ENCODE measurements around the gene FAM221B.

Gene FAM221B

DNA sequence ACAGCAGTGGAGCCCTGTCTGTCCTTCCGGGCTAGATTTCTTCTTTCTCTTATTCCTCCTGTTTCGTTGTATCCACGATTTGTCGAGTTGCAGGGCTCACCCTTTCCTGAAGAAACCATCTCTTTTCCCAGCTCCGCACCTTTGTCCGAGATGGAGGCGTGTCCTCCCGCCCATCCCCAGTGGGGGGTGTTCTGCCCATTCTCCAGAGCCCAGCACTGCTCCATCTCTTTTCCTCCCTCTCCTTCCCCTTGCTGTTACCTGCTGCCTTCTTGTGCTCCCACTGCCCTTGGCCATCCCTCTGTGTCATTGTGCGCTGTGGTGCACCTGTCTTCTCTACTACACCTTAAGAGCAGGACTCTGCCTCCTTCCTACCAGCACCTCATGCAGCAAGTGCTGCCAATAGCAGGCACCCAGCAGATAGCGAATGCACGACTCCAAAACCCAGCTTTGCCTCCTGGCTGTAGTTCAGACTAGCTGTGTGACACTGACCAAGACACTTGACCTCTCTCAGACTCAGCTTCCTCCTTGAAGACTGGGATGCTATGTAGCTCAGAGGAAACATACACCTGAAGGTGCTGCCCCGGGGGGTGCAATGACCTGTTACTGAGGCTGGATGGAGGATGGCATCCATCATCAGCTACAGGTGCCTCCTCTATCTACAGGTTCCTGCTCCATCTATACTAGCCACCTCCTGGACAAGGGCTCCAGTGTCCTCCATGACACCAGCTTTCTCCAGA lies 32.8 kb upstream of the FAM221B start:
- no peak overlapping the region for H3K4me3 ChIP-seq (ENCODE audit: insufficient read depth, low read depth, low read length)
- 71 to 79% methylated on average over 12 of the region's 12 CpGs for WGBS, 2 experiments

DNA sequence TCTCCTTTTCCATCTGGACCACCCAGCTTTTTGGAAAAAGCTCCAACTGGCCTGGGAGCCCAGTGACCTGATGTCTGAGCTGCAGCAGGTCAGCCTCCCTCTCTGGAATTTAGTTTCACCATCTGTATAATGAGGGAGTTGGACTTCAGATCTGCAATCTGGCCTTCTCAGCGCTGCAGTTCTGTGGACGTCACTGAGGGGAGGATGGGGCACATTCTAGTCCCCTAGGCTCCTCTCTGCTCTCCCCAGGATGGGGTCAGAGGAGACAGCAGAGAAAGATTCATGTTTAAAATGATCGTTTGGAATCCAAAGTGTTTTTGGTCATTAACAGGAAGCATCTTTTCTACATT lies 31.4 kb upstream of the FAM221B start:
- Histone ChIP-seq H3K36me3 (ENCODE audit: control insufficient read depth, insufficient read depth, low read length) (no peaks in the 10 kb centered on the region), H3K4me3 (ENCODE audit: insufficient read depth, low read depth, low read length) (no peak overlapping the region), H3K27me3 (ENCODE audit: control insufficient read depth, insufficient read depth, low read length, poor library complexity, severe bottlenecking) (no peaks in the 10 kb centered on the region), H3K4me1 (ENCODE audit: control insufficient read depth, insufficient read depth, low read length) (no peaks in the 10 kb centered on the region), H3K9me3 (ENCODE audit: control insufficient read depth, low read length) (no peaks in the 10 kb centered on the region), H3K27ac (ENCODE audit: insufficient read depth, low read depth, low read length, poor library complexity, severe bottlenecking) (no peak overlapping the region)
- 92 to 93% methylated on average over 3 of the region's 3 CpGs for WGBS, 2 experiments

More for the DNA sequence above, 32.8 kb upstream of the FAM221B start:
- H3K27ac ChIP-seq (ENCODE audit: insufficient read depth, low read depth, low read length, poor library complexity, severe bottlenecking), result no peak overlapping the region
- H3K9me3 ChIP-seq (ENCODE audit: control insufficient read depth, low read length), result no peaks in the 10 kb centered on the region
- H3K36me3 ChIP-seq (ENCODE audit: control insufficient read depth, insufficient read depth, low read length), result no peaks in the 10 kb centered on the region
- no peaks in the 10 kb centered on the region for H3K4me1 ChIP-seq (ENCODE audit: control insufficient read depth, insufficient read depth, low read length)
- no peaks in the 10 kb centered on the region for H3K27me3 ChIP-seq (ENCODE audit: control insufficient read depth, insufficient read depth, low read length, poor library complexity, severe bottlenecking)

DNA sequence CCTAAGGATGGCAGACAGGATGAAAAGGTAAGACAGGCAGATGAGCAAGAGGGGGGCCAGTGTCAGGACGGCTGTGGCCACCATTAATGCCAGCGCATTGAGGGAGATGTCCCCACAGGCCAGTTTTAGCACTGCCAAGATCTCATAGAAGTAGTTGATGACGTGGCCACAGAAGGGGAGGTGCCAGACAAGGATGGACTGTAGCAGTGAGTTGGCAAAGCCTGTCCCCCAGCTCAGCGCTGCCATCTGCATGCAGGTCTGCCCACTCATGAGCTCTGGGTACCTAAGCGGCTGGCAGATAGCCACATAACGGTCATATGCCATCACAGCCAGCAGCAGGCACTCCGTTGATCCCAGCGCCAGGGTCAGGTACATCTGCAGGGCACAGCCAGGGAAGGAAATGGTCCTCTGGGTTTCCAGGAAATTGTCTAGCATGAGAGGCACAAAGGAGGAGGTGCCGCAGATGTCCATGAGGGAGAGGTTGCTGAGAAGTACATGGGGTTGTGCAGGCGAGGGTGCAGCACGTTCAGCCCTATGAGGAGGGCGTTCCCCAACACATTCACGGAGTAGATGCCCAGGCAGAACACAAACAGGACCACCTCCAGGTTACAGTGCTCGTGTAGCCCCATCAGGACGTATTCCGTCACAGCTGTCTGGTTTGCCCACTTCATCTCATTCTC lies 30.9 kb upstream of the FAM221B start:
- Histone ChIP-seq H3K9me3 (ENCODE audit: control insufficient read depth, low read length) (no peaks in the 10 kb centered on the region), H3K36me3 (ENCODE audit: control insufficient read depth, insufficient read depth, low read length) (no peaks in the 10 kb centered on the region), H3K27me3 (ENCODE audit: control insufficient read depth, insufficient read depth, low read length, poor library complexity, severe bottlenecking) (no peaks in the 10 kb centered on the region), H3K27ac (ENCODE audit: insufficient read depth, low read depth, low read length, poor library complexity, severe bottlenecking) (no peak overlapping the region), H3K4me3 (ENCODE audit: insufficient read depth, low read depth, low read length) (no peak overlapping the region), H3K4me1 (ENCODE audit: control insufficient read depth, insufficient read depth, low read length) (no peaks in the 10 kb centered on the region)
- 88 to 90% methylated on average over 16 of the region's 16 CpGs for WGBS, 2 experiments

DNA sequence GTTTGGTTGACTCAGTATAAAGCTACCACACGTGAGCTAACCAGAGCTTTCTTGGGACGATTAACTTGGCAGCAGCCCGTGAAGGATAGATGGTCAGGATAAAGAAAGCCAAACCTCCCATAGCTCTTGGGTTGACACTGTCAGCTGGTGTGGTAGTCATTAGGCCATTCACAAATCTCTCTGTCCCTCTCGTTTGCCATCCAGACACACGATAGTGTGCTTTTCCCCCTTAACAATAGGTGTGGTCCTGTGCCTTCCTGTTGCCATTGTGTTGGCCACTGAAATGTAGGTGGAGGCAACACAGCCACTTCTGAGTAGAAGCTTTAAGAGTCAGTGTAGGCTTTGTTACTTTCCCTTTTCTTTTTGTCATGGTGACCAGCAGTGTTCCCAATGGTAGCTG lies 29.9 kb upstream of the FAM221B start:
- 86 to 89% methylated on average over 5 of the region's 5 CpGs for WGBS, 2 experiments
- Histone ChIP-seq H3K9me3 (ENCODE audit: control insufficient read depth, low read length) (no peaks in the 10 kb centered on the region), H3K4me1 (ENCODE audit: control insufficient read depth, insufficient read depth, low read length) (no peaks in the 10 kb centered on the region), H3K27ac (ENCODE audit: insufficient read depth, low read depth, low read length, poor library complexity, severe bottlenecking) (no peak overlapping the region), H3K4me3 (ENCODE audit: insufficient read depth, low read depth, low read length) (no peak overlapping the region), H3K36me3 (ENCODE audit: control insufficient read depth, insufficient read depth, low read length) (no peaks in the 10 kb centered on the region), H3K27me3 (ENCODE audit: control insufficient read depth, insufficient read depth, low read length, poor library complexity, severe bottlenecking) (no peaks in the 10 kb centered on the region)

DNA sequence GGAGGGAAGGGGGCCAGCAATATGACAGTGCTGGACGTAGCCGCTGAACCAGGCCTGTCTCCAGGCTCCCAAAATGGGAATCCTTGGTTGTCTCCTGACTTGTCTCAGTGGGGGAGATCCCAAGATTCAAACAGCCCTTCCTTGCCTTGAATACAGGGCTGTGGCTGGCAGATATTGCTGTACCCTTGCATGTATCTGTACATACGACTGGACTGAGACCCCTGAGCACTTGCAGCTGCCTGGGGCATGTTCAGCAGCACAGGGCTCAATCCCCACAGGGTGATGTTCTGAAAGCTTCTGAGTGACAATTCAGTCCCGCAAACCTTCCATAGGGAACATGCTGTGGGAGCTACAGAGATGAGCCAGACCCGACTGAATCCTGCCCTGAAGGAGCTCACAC lies 28.4 kb upstream of the FAM221B start:
- Histone ChIP-seq H3K9me3 (ENCODE audit: control insufficient read depth, low read length) (no peaks in the 10 kb centered on the region), H3K4me1 (ENCODE audit: control insufficient read depth, insufficient read depth, low read length) (no peaks in the 10 kb centered on the region), H3K27me3 (ENCODE audit: control insufficient read depth, insufficient read depth, low read length, poor library complexity, severe bottlenecking) (no peaks in the 10 kb centered on the region), H3K27ac (ENCODE audit: insufficient read depth, low read depth, low read length, poor library complexity, severe bottlenecking) (no peak overlapping the region), H3K4me3 (ENCODE audit: insufficient read depth, low read depth, low read length) (no peak overlapping the region), H3K36me3 (ENCODE audit: control insufficient read depth, insufficient read depth, low read length) (no peaks in the 10 kb centered on the region)
- WGBS, 2 experiments, result 92 to 94% methylated on average over 5 of the region's 5 CpGs

DNA sequence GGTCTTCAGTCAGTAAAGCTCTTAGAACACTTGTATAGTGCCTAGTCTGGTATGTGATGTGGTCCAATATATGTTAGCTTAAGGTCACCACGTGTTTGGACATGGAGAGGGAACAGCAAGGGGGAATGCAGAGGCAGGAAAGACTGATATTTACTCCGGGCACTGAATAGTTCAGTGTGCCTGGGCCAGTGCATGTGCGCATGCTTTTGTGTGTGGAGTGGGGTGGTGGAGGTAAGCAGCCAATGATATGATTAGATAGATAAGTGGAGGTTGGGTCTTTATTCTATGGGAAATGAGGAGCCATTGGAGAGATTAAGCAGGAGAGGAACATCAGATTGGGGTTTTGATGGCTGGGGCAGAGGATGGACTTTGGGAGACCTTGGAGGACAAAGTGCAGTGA lies 27.7 kb upstream of the FAM221B start:
- H3K27me3 ChIP-seq (ENCODE audit: control insufficient read depth, insufficient read depth, low read length, poor library complexity, severe bottlenecking), result no peaks in the 10 kb centered on the region
- WGBS, 2 experiments, result 80 to 82% methylated on average over 3 of the region's 3 CpGs

DNA sequence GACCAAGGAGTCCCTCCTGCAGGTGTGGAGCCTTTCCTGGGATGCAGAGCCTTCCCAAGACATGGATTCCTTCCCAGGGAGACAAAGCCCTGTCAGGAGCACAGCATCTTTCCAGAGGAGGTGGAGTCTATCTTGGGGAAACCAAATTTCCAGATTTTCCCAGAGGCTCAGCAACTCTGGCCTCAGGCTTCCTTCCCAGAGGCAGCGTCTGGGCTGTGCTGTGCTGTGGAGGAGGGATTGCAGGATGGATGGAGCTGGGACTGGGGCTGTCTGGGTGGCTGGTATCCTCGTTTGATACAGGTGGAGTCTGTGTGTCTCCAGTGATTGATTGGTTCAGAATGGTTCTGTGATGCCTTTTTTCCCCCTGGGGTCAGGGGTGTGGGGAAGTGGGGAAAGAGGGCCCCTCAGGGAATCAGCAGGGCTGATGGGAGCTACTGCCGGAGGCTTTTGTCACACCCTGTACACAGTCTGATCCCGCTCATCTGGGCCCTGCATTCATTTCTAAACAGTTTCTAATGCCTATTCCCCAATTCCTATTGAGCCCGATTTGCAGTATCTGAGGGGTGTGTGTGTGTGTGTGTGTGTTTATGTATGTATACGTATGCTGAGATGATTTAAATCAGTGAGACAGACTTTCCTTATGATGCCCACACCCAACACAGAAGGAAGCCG lies 25.7 kb upstream of the FAM221B start:
- Histone ChIP-seq H3K27me3 (ENCODE audit: control insufficient read depth, insufficient read depth, low read length, poor library complexity, severe bottlenecking) (no peaks in the 10 kb centered on the region), H3K4me3 (ENCODE audit: insufficient read depth, low read depth, low read length) (no peak overlapping the region), H3K36me3 (ENCODE audit: control insufficient read depth, insufficient read depth, low read length) (no peaks in the 10 kb centered on the region), H3K4me1 (ENCODE audit: control insufficient read depth, insufficient read depth, low read length) (no peaks in the 10 kb centered on the region), H3K27ac (ENCODE audit: insufficient read depth, low read depth, low read length, poor library complexity, severe bottlenecking) (no peak overlapping the region), H3K9me3 (ENCODE audit: control insufficient read depth, low read length) (no peaks in the 10 kb centered on the region)
- 82 to 92% methylated on average over 6 to 7 of the region's 7 CpGs for WGBS, 2 experiments

More for the DNA sequence above, 27.7 kb upstream of the FAM221B start:
- H3K36me3 ChIP-seq (ENCODE audit: control insufficient read depth, insufficient read depth, low read length), result no peaks in the 10 kb centered on the region
- H3K9me3 ChIP-seq (ENCODE audit: control insufficient read depth, low read length), result no peaks in the 10 kb centered on the region
- no peaks in the 10 kb centered on the region for H3K4me1 ChIP-seq (ENCODE audit: control insufficient read depth, insufficient read depth, low read length)
- H3K4me3 ChIP-seq (ENCODE audit: insufficient read depth, low read depth, low read length), result no peak overlapping the region
- no peak overlapping the region for H3K27ac ChIP-seq (ENCODE audit: insufficient read depth, low read depth, low read length, poor library complexity, severe bottlenecking)

DNA sequence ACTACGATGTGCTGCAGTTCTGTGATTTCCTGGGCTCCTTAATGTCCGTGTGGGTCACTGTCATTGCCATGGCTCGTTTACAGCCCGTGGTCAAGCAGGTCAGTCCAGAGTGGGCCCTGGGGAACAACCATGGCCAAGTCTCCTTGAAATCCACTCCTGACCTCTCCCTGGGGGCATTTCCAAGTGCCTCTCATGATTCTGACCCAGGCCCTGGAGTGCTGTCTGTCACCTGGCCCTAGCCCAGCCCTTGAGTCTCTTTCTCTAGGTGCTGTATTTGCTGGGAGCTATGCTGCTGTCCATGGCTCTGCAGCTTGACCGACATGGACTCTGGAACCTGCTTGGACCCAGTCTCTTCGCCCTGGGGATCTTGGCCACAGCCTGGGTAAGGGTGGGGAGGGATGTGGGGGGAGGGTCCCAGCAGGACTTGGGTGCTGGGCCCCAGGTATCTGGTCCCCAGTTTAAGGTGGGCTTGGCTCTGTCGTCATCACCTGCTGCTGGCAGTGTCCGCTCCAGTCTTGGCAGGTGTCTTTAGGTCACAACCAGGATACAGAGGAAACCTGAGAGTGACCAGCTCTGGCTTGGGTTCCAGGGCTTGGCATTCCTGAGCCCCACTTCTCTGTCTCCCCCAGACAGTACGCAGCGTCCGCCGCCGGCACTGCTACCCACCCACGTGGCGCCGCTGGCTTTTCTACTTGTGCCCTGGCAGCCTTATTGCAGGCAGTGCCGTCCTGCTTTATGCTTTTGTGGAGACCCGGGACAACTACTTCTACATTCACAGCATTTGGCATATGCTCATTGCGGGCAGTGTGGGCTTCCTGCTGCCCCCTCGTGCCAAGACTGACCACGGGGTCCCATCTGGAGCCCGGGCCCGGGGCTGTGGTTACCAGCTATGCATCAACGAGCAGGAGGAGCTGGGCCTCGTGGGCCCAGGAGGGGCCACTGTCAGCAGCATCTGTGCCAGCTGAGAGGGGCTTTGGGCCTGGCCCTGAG lies 24.6 kb upstream of the FAM221B start:
- no peaks in the 10 kb centered on the region for H3K9me3 ChIP-seq (ENCODE audit: control insufficient read depth, low read length)

DNA sequence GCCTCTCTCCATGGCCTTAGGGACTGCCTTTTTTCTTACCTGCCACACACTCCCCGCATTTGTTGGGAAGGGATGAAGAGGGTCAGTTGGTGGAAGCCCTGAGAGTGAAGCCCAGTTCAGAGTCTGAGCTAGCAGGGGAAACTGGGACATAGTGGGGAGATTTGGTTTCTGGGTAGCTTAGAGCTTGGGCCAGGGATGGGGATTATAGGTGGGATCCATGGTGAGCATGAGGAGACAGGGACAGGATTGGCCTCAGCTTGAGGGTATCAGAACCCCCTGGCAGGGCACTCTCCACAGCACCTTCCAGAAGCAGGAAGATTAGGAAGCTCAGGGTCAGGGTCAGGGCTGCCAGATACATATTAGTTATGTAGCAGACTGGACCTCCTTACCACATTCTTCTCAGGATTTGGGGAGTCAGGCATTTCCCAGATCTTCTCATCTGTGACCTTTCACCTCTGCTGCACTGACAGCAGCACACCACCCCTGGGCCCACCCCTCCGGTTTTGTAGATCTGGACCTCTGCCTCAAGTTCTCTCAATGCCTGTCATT lies 23.8 kb upstream of the FAM221B start:
- H3K27ac ChIP-seq (ENCODE audit: insufficient read depth, low read depth, low read length, poor library complexity, severe bottlenecking), result no peak overlapping the region
- no peaks in the 10 kb centered on the region for H3K9me3 ChIP-seq (ENCODE audit: control insufficient read depth, low read length)
- peaks cover 1% of the 10 kb centered on the region for H3K27me3 ChIP-seq (ENCODE audit: control insufficient read depth, insufficient read depth, low read length, poor library complexity, severe bottlenecking)
- no peak overlapping the region for H3K4me3 ChIP-seq (ENCODE audit: insufficient read depth, low read depth, low read length)
- H3K36me3 ChIP-seq (ENCODE audit: control insufficient read depth, insufficient read depth, low read length), result no peaks in the 10 kb centered on the region
- WGBS, 2 experiments, result 94 to 99% methylated on average over 2 of the region's 2 CpGs
- no peaks in the 10 kb centered on the region for H3K4me1 ChIP-seq (ENCODE audit: control insufficient read depth, insufficient read depth, low read length)

More for the DNA sequence above, 24.6 kb upstream of the FAM221B start:
- no peak overlapping the region for H3K4me3 ChIP-seq (ENCODE audit: insufficient read depth, low read depth, low read length)
- no peaks in the 10 kb centered on the region for H3K4me1 ChIP-seq (ENCODE audit: control insufficient read depth, insufficient read depth, low read length)
- no peaks in the 10 kb centered on the region for H3K36me3 ChIP-seq (ENCODE audit: control insufficient read depth, insufficient read depth, low read length)
- WGBS, 2 experiments, result 94% methylated on average over 25 of the region's 25 CpGs
- H3K27me3 ChIP-seq (ENCODE audit: control insufficient read depth, insufficient read depth, low read length, poor library complexity, severe bottlenecking), result no peaks in the 10 kb centered on the region
- no peak overlapping the region for H3K27ac ChIP-seq (ENCODE audit: insufficient read depth, low read depth, low read length, poor library complexity, severe bottlenecking)

Data from ectodermal cell (in vitro differentiated cells).